Neural cell (in vitro differentiated cells): ENCODE measurements around the gene KCNIP4. TPM values are rescaled to one million over a fixed set of nuclear protein-coding genes. Genes with fewer than 3 reads are reported as not detected.

Experiments used
- H2AFZ ChIP-seq: fragments of 200-600, 300-800 bp; sonication (generic), shearing (Covaris generic); 2 replicates; pipeline ENCODE4 v1.6.0; 2014; ENCODE audit warnings: low read depth, mild to moderate bottlenecking, antibody characterized with exemption, low read length, moderate library complexity
- H3F3A ChIP-seq: fragments of 200-600 bp; shearing (Covaris generic); 2 replicates; pipeline ENCODE4 v1.6.1; 2016; ENCODE audit warnings: mild to moderate bottlenecking, moderate library complexity, mixed read lengths, antibody characterized with exemption, low read length; ENCODE audit not compliant: insufficient read depth, poor library complexity, severe bottlenecking
- H3K27ac ChIP-seq: fragments of 200-600, 300-800 bp; sonication (generic), shearing (Covaris generic); 2 replicates; pipeline ENCODE4 v1.5.1; 2014; ENCODE audit warnings: mild to moderate bottlenecking, low read length, moderate library complexity
- H3K27me3 ChIP-seq: fragments of 300-800, 200-600 bp; sonication (generic), shearing (Covaris generic); 2 replicates; pipeline ENCODE4 v1.6.0; 2014; ENCODE audit warnings: mild to moderate bottlenecking, low read depth, low read length, moderate library complexity; ENCODE audit not compliant: insufficient read depth
- H3K36me3 ChIP-seq: fragments of 300-800, 200-600 bp; sonication (generic), shearing (Covaris generic); 2 replicates; pipeline ENCODE4 v1.5.1; 2014; ENCODE audit warnings: mild to moderate bottlenecking, antibody characterized with exemption, low read length, moderate library complexity; ENCODE audit not compliant: insufficient read depth
- H3K4me2 ChIP-seq: fragments of 300-800, 200-600 bp; sonication (generic), shearing (Covaris generic); 2 replicates; pipeline ENCODE4 v1.6.0; 2014; ENCODE audit warnings: mild to moderate bottlenecking, low read length
- H3K4me3 ChIP-seq: fragments of 300-800, 200-600 bp; sonication (generic), shearing (Covaris generic); 2 replicates; pipeline ENCODE4 v1.5.1; 2014; ENCODE audit warnings: mild to moderate bottlenecking, low read length, moderate library complexity
- H3K79me2 ChIP-seq: fragments of 200-600 bp; shearing (Covaris generic); replicated peaks from 2 replicates; pipeline ENCODE4 v1.6.0; 2014; ENCODE audit warnings: mild to moderate bottlenecking, low read length, moderate library complexity; ENCODE audit not compliant: insufficient read depth
- H3K9ac ChIP-seq: fragments of 300-800, 200-600 bp; sonication (generic), shearing (Covaris generic); 2 replicates; pipeline ENCODE4 v1.6.1; 2016; ENCODE audit warnings: mild to moderate bottlenecking, low read length, mixed read lengths
- H3K9me2 ChIP-seq: fragments of 200-600 bp; shearing (Covaris generic); 2 replicates; pipeline ENCODE4 v1.6.1; 2016; ENCODE audit warnings: mild to moderate bottlenecking, low read length, mixed read lengths; ENCODE audit not compliant: insufficient read depth
- H3K9me3 ChIP-seq: fragments of 200-600, 300-800 bp; sonication (generic), shearing (Covaris generic); 2 replicates; pipeline ENCODE4 v1.6.1; 2016; ENCODE audit warnings: mild to moderate bottlenecking, mixed run types, low read length, moderate library complexity, mixed read lengths
- H4K20me1 ChIP-seq: fragments of 200-600 bp; shearing (Covaris generic); 2 replicates; pipeline ENCODE4 v1.6.1; 2016; ENCODE audit warnings: mild to moderate bottlenecking, mixed run types; ENCODE audit not compliant: insufficient read depth
- CTCF ChIP-seq: fragments of 450-650 bp; IDR thresholded peaks from 2 replicates; pipeline ENCODE4 v1.5.1; 2014; ENCODE audit warnings: antibody characterized with exemption, mild to moderate bottlenecking, moderate library complexity; ENCODE audit not compliant: poor library complexity, severe bottlenecking
- EZH2 ChIP-seq: fragments of 200-600, 300-800 bp; shearing (Covaris generic), sonication (generic); IDR thresholded peaks from 2 replicates; pipeline ENCODE4 v1.6.1; 2014; ENCODE audit warnings: antibody characterized with exemption, low read length, borderline replicate concordance, mild to moderate bottlenecking; ENCODE audit not compliant: insufficient read depth, poor library complexity, severe bottlenecking
- POLR2AphosphoS5 ChIP-seq: IDR thresholded peaks from 2 replicates; pipeline ENCODE4 v1.6.1; 2012
- RAD21 ChIP-seq: fragments of 450-650 bp; conservative IDR thresholded peaks from 2 replicates; pipeline ENCODE4 v1.6.1; 2014; ENCODE audit warnings: antibody characterized with exemption, mild to moderate bottlenecking, moderate library complexity
- SMC3 ChIP-seq: fragments of 450-650 bp; conservative IDR thresholded peaks from 2 replicates; pipeline ENCODE4 v1.6.1; 2014; ENCODE audit warnings: antibody characterized with exemption, mild to moderate bottlenecking, moderate library complexity; ENCODE audit not compliant: poor library complexity
- polyA plus RNA-seq: library from polyadenylated mRNA; depleted of rRNA; stranded (reverse); fragments of >200 nt; gene quantifications from 2 replicates; pipeline ENCODE4 v1.2.3, GENCODE V29; 2014

KCNIP4 gene
- polyA plus RNA-seq, 1 donor from 2014 or later = 22.8 TPM

GRCh38 chr4:21769404-21770147 is 179.0 kb downstream of the KCNIP4 start:
- Histone ChIP-seq H3K36me3 (no peaks in the 10 kb centered on the region), H3K4me3 (no peak overlapping the region), H3K4me2 (no peak overlapping the region), H3F3A (no peaks in the 10 kb centered on the region), H3K9me3 (no peaks in the 10 kb centered on the region), H3K9me2 (no peaks in the 10 kb centered on the region), H3K79me2 (no peaks in the 10 kb centered on the region), H3K27ac (no peak overlapping the region), H3K27me3 (no peaks in the 10 kb centered on the region), H4K20me1 (no peaks in the 10 kb centered on the region), H3K9ac (no peak overlapping the region), H2AFZ (no peak overlapping the region)
- TF ChIP-seq CTCF = no peak

GRCh38 chr4:21768349-21769310 is 179.9 kb downstream of the KCNIP4 start:
- no peaks in the 10 kb centered on the region for H3K9me2 ChIP-seq

More at GRCh38 chr4:21768349-21769310, 179.9 kb downstream of the KCNIP4 start:
- Histone ChIP-seq H3K4me3 (no peak overlapping the region), H3K9ac (no peak overlapping the region), H3K27ac (no peak overlapping the region), H3K36me3 (no peaks in the 10 kb centered on the region), H3K4me2 (no peak overlapping the region), H4K20me1 (no peaks in the 10 kb centered on the region), H2AFZ (no peak overlapping the region), H3K79me2 (no peaks in the 10 kb centered on the region), H3F3A (no peaks in the 10 kb centered on the region), H3K9me3 (no peaks in the 10 kb centered on the region), H3K27me3 (no peaks in the 10 kb centered on the region)
- peak; percentile 96 for TF ChIP-seq SMC3
- no peak for TF ChIP-seq POLR2AphosphoS5
- TF ChIP-seq CTCF = peak; percentile 86
- peak; percentile 95 for TF ChIP-seq RAD21
- TF ChIP-seq EZH2 = no peak
